Ecto neural progenitor cell (in vitro differentiated cells): ENCODE measurements around the gene PPP1R15B.
"Not testable (repeated sequence)": the region's sequence is repeated elsewhere in the genome, so short reads cannot be mapped to it uniquely, and the experiment has no call there.

ENCODE experiments used
- DNase-seq: peaks from one replicate; pipeline ENCODE4 v3.0.0-alpha.2; 2018; ENCODE audit warnings: low spot score

PPP1R15B gene

DNA sequence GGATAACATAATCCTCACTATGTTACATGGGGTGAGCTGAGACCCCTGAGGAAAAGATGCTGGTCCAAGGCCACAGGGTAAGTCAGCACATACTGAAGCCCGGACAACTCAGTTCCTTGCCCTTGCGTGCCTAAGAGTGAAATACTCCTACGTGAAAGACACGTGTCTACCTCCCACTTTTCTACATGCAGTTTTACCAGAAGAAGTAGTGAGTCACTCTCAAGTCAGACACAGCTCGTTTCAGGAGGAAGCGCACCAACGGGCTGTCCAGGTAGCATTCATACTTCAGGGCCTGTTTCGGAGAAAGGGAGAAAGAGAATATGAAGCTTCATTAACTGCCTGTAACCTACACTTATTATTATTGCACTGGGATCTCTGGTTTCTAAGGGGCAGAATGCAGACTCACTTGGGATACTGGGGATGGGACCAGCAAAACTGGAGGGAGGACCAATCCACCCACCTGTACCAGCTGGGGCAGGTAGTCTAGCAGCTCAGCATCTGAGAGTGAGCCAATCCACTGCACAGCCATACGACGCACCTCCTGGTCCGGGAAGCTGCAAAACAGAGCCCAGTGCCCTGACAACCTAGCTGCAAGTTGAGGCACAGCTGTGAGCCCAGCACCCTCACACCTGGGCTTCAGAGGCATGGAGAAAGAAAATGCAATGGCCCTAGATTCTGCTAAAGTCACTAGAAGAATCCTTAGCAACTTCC, 32.4 kb upstream of the PPP1R15B start:
- DNase-seq, result no peak

DNA sequence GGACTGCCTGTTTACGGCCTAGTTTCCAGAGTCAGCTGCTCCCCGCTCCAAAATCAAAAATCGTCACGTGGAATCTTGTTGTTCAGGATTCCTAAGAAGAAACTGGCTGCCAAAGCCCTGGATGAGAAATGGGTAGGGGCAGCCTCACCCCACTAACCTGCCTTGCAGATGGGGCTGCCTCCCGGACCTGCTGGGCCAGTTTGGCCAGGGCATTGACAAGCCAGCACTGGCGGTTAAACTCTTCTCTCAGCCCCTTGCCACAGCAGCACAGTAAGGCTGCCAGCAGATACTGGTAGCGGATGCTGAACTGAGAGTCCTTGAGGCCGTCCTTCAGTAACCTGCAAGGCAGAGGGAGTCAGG, 31.6 kb upstream of the PPP1R15B start:
- DNase-seq, result no peak

- DNase-seq, result no peak
Measured at GRCh38 chr1:204442376-204443259, 31.0 kb upstream of the PPP1R15B start.

DNA sequence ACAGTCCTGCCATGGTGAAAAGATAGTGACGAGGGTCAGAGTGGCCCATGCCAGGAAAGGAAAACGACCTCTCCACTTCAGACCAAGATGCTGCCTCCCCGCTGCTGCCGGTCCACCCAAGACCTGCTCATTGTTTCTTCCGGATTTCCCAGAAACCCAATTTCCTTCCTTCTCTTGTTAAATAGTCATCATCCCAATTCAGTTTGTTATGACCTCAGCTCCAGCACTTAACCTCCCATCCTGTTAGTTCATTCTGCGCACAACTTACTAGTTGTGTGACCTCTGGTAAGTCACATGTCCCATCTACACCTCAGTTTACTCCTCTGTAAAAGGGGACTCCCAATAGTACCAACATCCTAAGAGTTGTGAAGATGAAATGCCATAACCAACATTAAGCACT, 29.9 kb upstream of the PPP1R15B start:
- DNase-seq, result no peak

DNA sequence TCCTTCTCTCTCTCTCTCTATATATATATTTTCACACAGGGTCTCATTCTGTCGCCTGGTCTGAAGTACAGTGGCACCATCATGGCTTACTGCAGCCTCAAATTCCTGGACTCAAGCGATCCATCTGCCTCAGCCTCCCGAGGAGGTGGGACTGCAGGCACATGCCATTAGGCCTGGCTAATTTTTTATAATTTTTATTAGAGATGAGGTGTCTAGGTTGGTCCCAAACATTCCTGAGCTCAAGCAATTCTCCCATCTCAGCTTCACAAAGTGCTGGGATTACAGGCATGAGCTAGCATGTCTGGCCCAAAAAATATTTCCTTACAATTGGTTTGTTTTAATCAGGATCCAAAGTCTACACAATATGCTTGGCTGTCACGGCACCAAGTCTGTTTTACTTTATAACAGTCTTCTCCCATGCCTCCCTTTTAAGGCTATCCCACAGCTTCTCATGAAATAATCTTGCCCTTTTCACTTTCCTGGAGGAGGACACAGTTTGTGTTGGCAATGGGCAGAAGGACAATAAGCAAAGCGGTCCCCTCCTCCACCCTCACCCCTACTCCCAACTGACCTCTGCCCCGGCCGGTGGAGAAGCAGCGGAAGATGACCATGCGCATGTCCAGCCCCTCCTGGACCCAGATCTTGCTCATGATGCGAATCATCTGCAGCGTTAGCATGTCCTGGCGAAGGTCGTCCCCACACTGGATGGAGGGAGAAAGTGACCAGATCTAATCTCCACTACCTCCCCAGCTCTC, 28.2 kb upstream of the PPP1R15B start:
- DNase-seq, result no peak

GRCh38 chr1:204438628-204439027, 27.0 kb upstream of the PPP1R15B start:
- no peak for DNase-seq

DNA sequence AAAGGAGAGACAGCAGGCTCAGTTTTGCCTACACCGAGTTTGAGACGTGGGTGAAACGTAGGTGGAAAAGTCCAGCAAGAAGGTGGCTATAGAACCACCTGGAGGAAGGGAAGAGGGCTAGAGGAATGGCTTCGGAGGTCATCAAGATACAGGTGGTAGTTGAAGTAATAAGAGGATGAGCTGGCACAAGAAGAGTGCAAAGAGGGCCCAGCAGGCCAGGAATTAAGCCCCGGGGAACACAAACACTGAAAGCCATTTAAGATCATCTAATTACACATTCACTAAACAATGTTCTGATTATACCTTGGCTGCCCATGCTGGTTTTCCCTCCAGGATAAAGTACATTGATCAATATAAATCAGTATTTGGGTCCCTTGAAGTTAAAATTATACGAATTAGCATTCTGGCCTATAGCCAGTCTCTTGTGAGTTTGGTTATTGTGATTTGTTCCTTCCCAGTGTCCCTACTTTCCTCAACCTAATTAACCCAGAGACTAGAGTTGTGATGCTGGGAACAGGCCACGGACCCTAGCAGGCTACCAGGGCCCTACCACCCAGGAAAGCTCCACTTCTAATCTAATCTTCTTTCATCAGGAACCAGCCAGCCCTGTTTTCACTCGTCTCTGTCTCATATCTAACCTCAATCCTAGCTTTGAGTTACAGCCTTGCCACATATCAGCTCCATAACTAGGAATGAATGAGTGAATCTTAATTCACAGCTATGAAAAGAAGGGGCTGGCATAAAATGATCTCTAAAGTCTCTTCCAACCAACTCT, 26.4 kb upstream of the PPP1R15B start:
- DNase-seq, result no peak

GRCh38 chr1:204435872-204436271, 24.3 kb upstream of the PPP1R15B start:
- DNase-seq, result no peak

DNA sequence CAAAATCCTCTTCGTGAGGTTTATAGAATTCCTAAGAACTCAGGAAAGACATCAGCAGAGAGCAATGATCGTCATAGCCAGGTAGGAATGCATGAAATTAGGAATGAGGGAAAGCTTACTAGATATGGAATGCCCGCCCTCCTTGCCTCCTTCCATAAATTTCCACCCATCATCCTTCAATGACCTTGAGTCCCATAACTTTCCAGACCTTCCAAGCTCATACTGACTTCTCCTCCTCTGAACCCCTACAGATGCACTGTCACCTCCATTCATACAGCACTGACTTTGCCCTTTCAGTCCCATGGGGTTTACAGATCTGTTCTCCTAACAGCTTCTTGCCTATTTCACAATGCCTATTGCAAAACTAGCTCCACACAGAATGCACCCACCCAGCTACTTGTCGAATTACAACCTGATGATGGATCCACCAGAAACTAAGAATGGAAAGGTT, 23.8 kb upstream of the PPP1R15B start:
- no peak for DNase-seq

- no peak for DNase-seq
Measured at GRCh38 chr1:204434116-204434755, 22.6 kb upstream of the PPP1R15B start.

GRCh38 chr1:204432708-204433107, 21.1 kb upstream of the PPP1R15B start:
- DNase-seq, result no peak

DNA sequence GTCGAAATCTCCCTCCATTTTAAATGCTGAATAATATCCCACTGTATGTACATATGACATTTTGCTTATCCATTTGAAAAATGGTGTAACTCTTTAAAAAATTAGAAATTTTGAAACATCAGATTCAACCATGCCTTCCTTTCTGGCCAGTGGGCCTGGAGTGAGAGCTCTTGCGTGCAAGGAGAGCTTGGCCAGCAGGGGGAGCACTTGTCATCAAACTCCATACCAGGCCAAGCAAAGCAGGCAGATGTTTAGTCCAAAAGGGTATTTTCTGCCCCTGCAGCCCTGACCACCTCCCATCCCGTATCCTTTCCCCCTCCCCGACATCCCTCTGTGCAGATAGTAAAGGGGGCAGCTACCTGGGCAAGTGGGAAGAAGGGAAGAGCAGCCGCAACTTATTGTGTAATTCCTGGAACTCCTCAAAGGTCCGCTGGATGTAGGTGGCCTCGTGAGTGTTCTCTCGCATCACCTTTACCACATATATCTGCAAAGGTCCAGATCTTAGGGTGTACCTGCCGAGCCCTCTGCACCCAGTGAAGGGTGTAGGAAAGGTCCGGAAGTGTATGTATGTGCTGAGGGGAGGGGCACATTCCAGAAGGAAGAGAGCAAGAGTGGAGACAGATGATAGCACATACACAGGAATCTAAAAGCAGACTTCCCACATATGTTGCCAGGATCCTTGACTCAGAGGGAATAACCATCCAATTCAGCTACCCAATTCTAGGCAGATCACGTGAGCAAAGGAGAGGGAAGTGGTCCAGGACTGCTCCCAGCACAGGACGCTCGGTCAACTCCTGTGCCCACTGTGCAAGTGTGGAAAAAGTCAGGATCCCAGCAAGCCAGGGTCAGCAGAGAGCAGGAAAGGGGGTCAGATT, 19.9 kb upstream of the PPP1R15B start:
- DNase-seq, result peak; percentile 81

DNA sequence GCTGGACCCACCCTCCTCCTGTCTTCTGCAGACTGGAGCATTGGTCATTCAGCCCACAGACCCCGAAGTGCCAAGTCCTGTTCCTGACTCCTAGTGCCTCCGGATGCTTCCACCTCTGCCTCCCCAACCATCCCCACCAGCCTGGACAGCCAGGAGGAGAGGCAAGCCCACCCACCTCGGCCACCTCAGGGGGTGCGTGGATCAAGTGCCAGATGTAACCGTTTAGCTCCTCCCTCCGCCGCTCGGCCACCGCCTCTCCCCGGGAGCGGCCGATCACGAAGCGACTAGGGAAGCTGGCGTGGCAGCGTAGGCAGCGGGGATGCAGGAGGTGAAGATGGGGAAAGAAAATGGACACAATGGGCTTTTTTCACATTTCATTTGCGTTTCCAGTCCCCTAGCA, 18.1 kb upstream of the PPP1R15B start:
- no peak for DNase-seq

- DNase-seq, result no peak
Measured at GRCh38 chr1:204426971-204427701, 15.5 kb upstream of the PPP1R15B start.

DNA sequence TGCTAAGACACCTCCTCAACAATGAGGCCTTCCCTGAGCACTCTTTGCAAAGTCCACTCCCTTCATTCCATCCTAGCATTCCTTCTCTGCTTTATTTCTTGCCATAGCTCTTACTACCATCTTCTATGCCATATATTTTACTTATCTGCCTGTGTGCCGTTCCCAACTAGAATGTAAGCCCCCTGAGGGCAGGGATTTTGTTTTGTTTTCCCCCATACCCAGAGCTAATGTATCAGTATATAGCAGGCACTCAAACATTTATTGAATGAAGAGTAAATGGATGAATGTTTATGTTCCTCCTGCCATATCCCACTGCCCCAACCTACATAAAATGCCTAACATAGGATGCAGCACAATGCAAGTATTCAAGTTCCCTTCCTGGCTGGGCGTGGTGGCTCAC, 14.9 kb upstream of the PPP1R15B start:
- no peak for DNase-seq

DNA sequence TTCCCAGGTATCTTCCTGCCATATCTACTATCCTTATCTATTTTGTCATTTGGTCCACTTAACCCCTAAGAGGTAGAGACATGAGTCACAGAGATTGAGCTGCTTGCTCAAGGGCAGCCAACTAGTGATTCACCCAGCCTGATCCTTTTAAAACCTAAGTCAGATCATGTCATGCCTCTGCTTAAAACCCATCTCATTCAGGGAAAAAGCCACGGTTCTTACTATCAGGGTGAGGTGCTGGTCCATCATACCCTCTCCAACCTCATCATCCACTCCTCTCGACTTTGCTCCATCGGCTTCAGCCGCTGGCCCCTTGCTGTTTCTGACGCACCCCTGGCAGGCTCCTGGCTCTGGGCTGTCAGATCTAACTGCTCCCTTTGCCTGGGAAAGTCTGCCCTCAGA, 14.4 kb upstream of the PPP1R15B start:
- no peak for DNase-seq

GRCh38 chr1:204424621-204425020, 13.0 kb upstream of the PPP1R15B start:
- DNase-seq, result no peak

- DNase-seq, result not testable (repeated sequence)
Measured at GRCh38 chr1:204422061-204422705, 10.6 kb upstream of the PPP1R15B start.

DNA sequence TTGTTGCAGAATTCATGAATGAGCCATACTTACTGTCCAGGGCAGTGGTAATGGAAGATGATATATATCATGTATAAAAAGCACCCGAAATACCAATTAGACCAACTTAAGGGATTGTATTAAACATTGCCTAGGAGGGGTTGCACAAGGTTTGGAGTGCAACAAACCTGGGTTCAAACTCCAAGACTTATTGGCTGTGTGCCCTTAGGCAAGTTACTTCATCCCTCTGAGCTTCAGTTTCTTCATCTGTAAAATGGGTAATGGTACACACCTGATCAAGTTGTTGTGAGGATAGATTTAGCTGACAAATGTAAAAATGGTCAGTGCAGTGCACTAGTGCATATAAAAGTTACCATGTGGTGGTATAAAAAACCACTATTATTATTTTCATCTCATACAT, 9.8 kb upstream of the PPP1R15B start:
- no peak for DNase-seq
